Keratinocyte (primary cell): Measurements from ENCODE around the gene SERPIND1. TPM values are rescaled to one million over a fixed set of nuclear protein-coding genes. Genes with fewer than 3 reads are reported as not detected.

Experiments used
- DNase-seq: peaks from one replicate; pipeline ENCODE4 v3.0.0-alpha.2; 2011; ENCODE audit warnings: low read depth, missing footprints, low spot score
- FAIRE-seq: peaks from 2 replicates; lab custom pipeline; 2011; peaks lifted over from hg19 to GRCh38; lab: Jason Lieb, UNC
- H2AFZ ChIP-seq: 2 replicates; pipeline ENCODE4 v1.6.0; 2012; ENCODE audit warnings: low read length, control low read depth, inconsistent platforms; ENCODE audit not compliant: control insufficient read depth
- H3K27ac ChIP-seq: 2 replicates; pipeline ENCODE4 v1.5.1; 2011; ENCODE audit warnings: low read length; ENCODE audit not compliant: control insufficient read depth, insufficient read depth
- H3K27me3 ChIP-seq: 3 replicates; pipeline ENCODE4 v1.6.0; 2011; ENCODE audit warnings: low read length; ENCODE audit not compliant: control insufficient read depth, insufficient read depth; ENCODE audit errors: extremely low read depth
- H3K36me3 ChIP-seq, 2 experiments: 2 replicates in 1 of 2; 3 replicates in 1 of 2; pipeline ENCODE4 v1.5.1; 2011; ENCODE audit warnings: low read length in 2 of 2, mild to moderate bottlenecking in 1 of 2; ENCODE audit not compliant: control insufficient read depth in 2 of 2, insufficient read depth in 2 of 2; ENCODE audit errors: extremely low read depth in 1 of 2
- H3K4me1 ChIP-seq: 3 replicates; pipeline ENCODE4 v1.5.1; 2011; ENCODE audit warnings: low read length; ENCODE audit not compliant: control insufficient read depth, insufficient read depth; ENCODE audit errors: extremely low read depth
- H3K4me2 ChIP-seq: 3 replicates; pipeline ENCODE4 v1.6.0; 2011; ENCODE audit warnings: low read depth, low read length; ENCODE audit not compliant: control insufficient read depth, insufficient read depth; ENCODE audit errors: extremely low read depth
- H3K4me3 ChIP-seq, 3 experiments: fragments of 200-600 bp in 1 of 3; sonication (generic) in 1 of 3; 2 replicates in 2 of 3; 3 replicates in 1 of 3; pipeline ENCODE4 v1.5.1; 2011 to 2016; ENCODE audit warnings: low read length in 3 of 3, mild to moderate bottlenecking in 3 of 3, control low read depth in 2 of 3, inconsistent platforms in 1 of 3, low read depth in 1 of 3, mixed read lengths in 1 of 3, mixed run types in 1 of 3, moderate library complexity in 1 of 3; ENCODE audit not compliant: control insufficient read depth in 2 of 3, insufficient read depth in 2 of 3; ENCODE audit errors: extremely low read depth in 1 of 3
- H3K79me2 ChIP-seq: 2 replicates; pipeline ENCODE4 v1.6.0; 2012; ENCODE audit warnings: low read length; ENCODE audit not compliant: control insufficient read depth, insufficient read depth
- H3K9ac ChIP-seq: 3 replicates; pipeline ENCODE4 v1.6.0; 2011; ENCODE audit warnings: low read length; ENCODE audit not compliant: control insufficient read depth, insufficient read depth; ENCODE audit errors: extremely low read depth
- H3K9me1 ChIP-seq: 3 replicates; pipeline ENCODE4 v1.6.0; 2011; ENCODE audit warnings: low read length; ENCODE audit not compliant: control insufficient read depth, insufficient read depth; ENCODE audit errors: extremely low read depth
- H3K9me3 ChIP-seq: 2 replicates; pipeline ENCODE4 v1.5.1; 2012; ENCODE audit warnings: low read depth, low read length; ENCODE audit not compliant: control insufficient read depth
- H4K20me1 ChIP-seq: 3 replicates; pipeline ENCODE4 v1.6.0; 2011; ENCODE audit warnings: low read length; ENCODE audit not compliant: control insufficient read depth, insufficient read depth; ENCODE audit errors: extremely low read depth
- CTCF ChIP-seq, 3 experiments: IDR thresholded peaks in 1 of 3; conservative IDR thresholded peaks in 1 of 3; optimal IDR thresholded peaks in 1 of 3; 2 replicates in 2 of 3; 3 replicates in 1 of 3; pipeline versions ENCODE3 to v1.5.1; 2011; ENCODE audit warnings: low read length in 3 of 3, mild to moderate bottlenecking in 3 of 3, moderate library complexity in 2 of 3, control low read depth in 1 of 3, inconsistent platforms in 1 of 3; ENCODE audit not compliant: insufficient read depth in 2 of 3; ENCODE audit errors: extremely low read depth in 1 of 3
- EZH2 ChIP-seq: IDR thresholded peaks from one replicate; pipeline ENCODE4 v1.6.1; 2012; ENCODE audit warnings: inconsistent platforms, mild to moderate bottlenecking, low read length, moderate library complexity
- dilution Hi-C: fragments of 300-500 bp; cut with MboI; formaldehyde crosslinking; loops from one replicate; pipeline ENCODE4 v1.7.0; 2020; ENCODE audit warnings: low sequenced_read_pairs; ENCODE audit not compliant: extremely low pct_ligation_motif_present
- polyA plus RNA-seq, 5 experiments: library from polyadenylated mRNA; depleted of rRNA in 3 of 5; stranded (reverse) in 3 of 5; stranded (forward) in 1 of 5; unstranded in 1 of 5; fragments of >200 nt; gene quantifications; 1 replicate in 1 of 5; 2 replicates in 3 of 5; 3 replicates in 1 of 5; pipeline versions ENCODE4 v1.2.1 to v1.2.3, GENCODE V29; 2011 to 2012; ENCODE audit warnings: missing spikeins in 2 of 5, low read depth in 1 of 5, low replicate concordance in 1 of 5

The SERPIND1 gene
- polyA plus RNA-seq, 1 donor (not counting 4 experiments of a cell fraction or from before 2014, with no cell fraction given): not detected

- no peak overlapping the region for H3K9ac ChIP-seq
- no peak for FAIRE-seq
- no peaks in the 10 kb centered on the region for H4K20me1 ChIP-seq
- no peaks in the 10 kb centered on the region for H3K79me2 ChIP-seq
- H3K4me3 ChIP-seq: no peak overlapping the region
- H3K9me1 ChIP-seq: no peaks in the 10 kb centered on the region
- no peaks in the 10 kb centered on the region for H3K9me3 ChIP-seq
- peaks cover 12% of the 10 kb centered on the region for H3K4me1 ChIP-seq
- dilution Hi-C loops: no loop called here
- no peaks in the 10 kb centered on the region for H3K27me3 ChIP-seq
- H3K36me3 ChIP-seq: peaks cover 4 to 6% of the 10 kb centered on the region in 2 experiments
- H3K27ac ChIP-seq: no peak overlapping the region
- TF ChIP-seq CTCF (optimal IDR thresholded peaks at IDR 0.05 in 1 of 3, IDR thresholded peaks at IDR 0.05 in 1 of 3, conservative IDR thresholded peaks at IDR 0.05 in 1 of 3; ENCODE audit: extremely low read depth in 1 of 3, insufficient read depth in 2 of 3, low read length in 3 of 3): no peak
- no peak for TF ChIP-seq EZH2
- no peak overlapping the region for H3K4me2 ChIP-seq
- no peak overlapping the region for H2AFZ ChIP-seq
- DNase-seq: no peak
These were observed 969 bp downstream of the SERPIND1 start for GRCh38 chr22:20774882-20775281.

- no peaks in the 10 kb centered on the region for H3K9me1 ChIP-seq
- FAIRE-seq: no peak
- H3K27me3 ChIP-seq: no peaks in the 10 kb centered on the region
- H4K20me1 ChIP-seq: no peaks in the 10 kb centered on the region
- dilution Hi-C loops: no loop called here
- H3K79me2 ChIP-seq: no peaks in the 10 kb centered on the region
- H3K4me3 ChIP-seq: no peak overlapping the region
- H2AFZ ChIP-seq: no peak overlapping the region
- peaks cover 4 to 6% of the 10 kb centered on the region in 2 experiments for H3K36me3 ChIP-seq
- no peak overlapping the region for H3K27ac ChIP-seq
- H3K9me3 ChIP-seq: no peaks in the 10 kb centered on the region
- DNase-seq: no peak
- TF ChIP-seq CTCF (optimal IDR thresholded peaks at IDR 0.05 in 1 of 3, IDR thresholded peaks at IDR 0.05 in 1 of 3, conservative IDR thresholded peaks at IDR 0.05 in 1 of 3; ENCODE audit: extremely low read depth in 1 of 3, insufficient read depth in 2 of 3, low read length in 3 of 3) (no peak), EZH2 (no peak)
- H3K4me1 ChIP-seq: peaks cover 12% of the 10 kb centered on the region
- no peak overlapping the region for H3K9ac ChIP-seq
- H3K4me2 ChIP-seq: no peak overlapping the region
These were observed 1.5 kb downstream of the SERPIND1 start for GRCh38 chr22:20775342-20775895.
